HG03432 (cell line): ENCODE data around the gene HSPBAP1.
"Not testable (repeated sequence)": the region's sequence is repeated elsewhere in the genome, so short reads cannot be mapped to it uniquely, and the experiment has no call there.

ENCODE experiments used
- ATAC-seq: cut with Tn5 transposase; IDR thresholded peaks from one replicate; pipeline ENCODE4 v1.9.1; 2021; ENCODE audit warnings: mild to moderate bottlenecking, moderate library complexity; ENCODE audit not compliant: unreplicated experiment

HSPBAP1 gene

GRCh38 chr3:122743581-122744120 is 50.0 kb downstream of the HSPBAP1 start:
- no peak for ATAC-seq

DNA sequence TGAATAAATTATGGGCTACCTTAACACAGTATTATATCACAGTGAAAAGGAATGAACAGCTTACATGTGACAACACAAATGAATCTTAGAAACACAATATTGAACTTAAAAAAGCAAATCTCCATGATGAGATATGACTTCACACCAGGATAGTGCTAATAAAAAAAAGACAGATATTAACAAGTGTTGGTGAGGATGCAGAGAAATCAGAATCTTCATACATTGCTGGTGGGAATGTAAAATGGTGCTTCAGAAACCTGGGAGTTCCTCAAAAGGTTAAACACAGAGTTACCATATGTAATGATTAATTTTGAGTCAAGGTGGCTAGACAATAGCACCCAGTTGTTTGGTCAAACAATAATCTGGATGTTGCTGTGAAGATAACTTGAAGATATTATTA is 51.4 kb downstream of the HSPBAP1 start:
- ATAC-seq = no peak

DNA sequence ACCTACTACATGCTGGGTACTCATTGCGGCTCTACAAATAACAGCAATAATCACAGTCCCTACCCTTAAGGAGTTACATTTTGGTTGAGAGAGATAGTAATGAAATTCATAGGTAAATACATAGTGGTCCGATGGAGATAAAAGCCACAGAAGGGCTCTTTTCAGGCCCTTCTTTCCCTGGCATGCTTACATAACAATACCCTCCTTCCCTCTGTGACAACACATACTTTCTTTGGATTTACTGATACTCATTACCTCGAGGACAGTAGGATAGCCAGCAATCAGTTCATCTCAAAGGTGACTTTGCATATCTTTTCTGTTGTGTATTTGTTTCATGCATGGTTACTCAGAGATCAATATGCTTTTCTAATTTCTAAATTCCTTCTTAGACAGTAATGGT is 54.5 kb downstream of the HSPBAP1 start:
- ATAC-seq = no peak

DNA sequence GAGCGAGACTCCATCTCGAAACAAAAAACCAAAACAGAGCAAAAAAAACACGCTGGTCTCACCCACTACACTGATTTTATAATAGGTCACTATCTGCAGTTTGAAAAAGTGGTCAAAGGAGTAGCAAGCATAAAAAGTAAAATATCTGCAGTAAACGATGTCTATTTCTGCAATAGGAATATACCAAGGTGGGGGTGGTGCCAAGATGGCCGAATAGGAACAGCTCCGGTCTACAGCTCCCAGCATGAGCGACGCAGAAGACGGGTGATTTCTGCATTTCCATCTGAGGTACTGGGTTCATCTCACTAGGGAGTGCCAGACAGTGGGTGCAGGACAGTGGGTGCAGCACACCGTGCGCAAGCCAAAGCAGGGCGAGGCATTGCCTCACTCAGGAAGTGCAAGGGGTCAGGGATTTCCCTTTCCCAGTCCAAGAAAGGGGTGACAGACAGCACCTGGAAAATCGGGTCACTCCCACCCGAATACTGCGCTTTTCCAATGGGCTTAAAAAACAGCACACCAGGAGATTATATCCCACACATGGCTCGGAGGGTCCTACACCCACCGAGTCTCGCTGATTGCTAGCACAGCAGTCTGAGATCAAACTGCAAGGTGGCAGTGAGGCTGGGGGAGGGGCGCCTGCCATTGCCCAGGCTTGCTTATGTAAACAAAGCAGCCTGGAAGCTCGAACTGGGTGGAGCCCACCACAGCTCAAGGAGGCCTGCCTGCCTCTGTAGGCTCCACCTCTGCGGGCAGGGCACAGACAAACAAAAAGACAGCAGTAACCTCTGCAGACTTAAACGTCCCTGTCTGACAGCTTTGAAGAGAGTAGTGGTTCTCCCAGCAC is 60.7 kb downstream of the HSPBAP1 start:
- not testable (repeated sequence) for ATAC-seq

DNA sequence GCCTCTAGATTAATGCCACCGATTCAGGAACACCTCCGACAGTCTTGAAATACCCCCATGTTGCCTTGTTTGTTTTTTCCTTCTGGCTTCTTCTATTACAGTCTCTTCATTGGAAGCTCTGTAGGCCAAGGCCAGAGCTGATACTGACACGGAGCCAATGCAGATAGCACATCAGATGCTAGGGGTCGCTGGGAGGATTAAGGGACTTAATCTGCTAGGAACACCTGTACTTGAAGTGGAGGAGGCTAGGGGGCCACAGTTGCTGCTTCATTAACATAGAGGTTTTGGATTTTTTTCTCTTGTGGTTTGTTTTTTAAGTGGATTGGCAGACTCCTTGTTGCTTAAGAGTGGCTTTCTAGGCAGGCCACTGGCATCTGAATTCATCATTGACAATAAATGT is 63.4 kb downstream of the HSPBAP1 start:
- ATAC-seq = no peak

GRCh38 chr3:122728756-122729514 is 64.7 kb downstream of the HSPBAP1 start:
- no peak for ATAC-seq

DNA sequence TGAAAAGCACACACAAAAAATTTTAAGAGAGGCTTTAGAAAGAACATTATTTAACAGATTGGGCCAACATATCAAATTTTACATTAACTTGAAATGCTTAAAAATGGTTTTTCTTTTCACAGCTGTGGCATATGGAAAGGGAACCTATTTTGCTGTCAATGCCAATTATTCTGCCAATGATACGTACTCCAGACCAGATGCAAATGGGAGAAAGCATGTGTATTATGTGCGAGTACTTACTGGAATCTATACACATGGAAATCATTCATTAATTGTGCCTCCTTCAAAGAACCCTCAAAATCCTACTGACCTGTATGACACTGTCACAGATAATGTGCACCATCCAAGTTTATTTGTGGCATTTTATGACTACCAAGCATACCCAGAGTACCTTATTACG is 65.4 kb downstream of the HSPBAP1 start:
- no peak for ATAC-seq

DNA sequence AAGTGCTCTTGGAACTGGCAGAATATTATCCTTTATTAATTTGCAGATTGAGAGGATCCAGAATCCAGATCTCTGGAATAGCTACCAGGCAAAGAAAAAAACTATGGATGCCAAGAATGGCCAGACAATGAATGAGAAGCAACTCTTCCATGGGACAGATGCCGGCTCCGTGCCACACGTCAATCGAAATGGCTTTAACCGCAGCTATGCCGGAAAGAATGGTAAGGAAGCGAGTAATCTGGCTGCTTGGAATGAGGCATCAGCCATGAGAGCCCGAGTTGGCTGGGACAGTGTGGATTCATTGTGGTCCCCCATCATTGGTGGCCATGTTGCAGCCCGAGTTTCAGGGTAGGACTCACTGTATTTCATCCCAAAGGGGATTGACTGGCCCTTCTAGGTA is 65.9 kb downstream of the HSPBAP1 start:
- no peak for ATAC-seq

DNA sequence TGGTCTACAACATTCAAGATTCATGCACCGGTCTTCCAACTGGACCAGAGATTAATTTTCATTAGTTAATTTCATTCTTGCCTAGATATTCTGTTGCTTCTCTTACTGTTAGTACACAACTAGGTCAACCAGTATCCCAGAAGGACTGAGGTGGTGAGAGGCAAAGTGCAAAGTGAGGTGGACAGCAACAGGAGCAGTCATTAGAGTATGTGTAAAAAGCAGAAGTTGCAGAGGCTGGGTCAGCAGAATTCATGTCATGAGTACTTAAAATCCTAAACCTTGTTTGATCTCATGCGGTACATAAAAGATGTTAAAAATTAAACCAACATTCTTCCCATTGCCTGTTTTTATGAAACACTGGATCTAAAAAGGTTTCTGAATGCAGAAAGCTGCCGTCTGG is 66.3 kb downstream of the HSPBAP1 start:
- no peak for ATAC-seq

GRCh38 chr3:122725106-122725505 is 68.5 kb downstream of the HSPBAP1 start:
- no peak for ATAC-seq

- no peak for ATAC-seq
These were observed 74.2 kb downstream of the HSPBAP1 start for GRCh38 chr3:122719273-122719921.

DNA sequence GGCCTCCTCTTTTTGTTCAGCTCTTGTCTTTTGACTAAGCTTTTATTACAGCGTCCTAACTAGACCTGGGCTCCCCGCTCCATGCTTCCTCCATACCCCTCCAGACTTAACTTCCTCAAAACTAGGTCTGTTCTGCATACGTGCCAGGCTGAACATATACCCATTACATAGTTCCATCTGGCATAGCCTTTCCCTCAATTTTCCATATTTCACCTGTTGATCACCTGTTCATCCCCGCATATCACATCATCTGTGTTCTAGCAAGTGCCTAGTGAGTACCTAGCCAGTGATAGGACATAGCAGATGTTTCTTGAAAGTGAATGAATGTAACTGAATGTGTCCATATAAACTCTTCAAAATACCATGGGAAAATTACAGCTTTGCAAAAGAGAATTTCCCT is 77.0 kb downstream of the HSPBAP1 start:
- no peak for ATAC-seq

DNA sequence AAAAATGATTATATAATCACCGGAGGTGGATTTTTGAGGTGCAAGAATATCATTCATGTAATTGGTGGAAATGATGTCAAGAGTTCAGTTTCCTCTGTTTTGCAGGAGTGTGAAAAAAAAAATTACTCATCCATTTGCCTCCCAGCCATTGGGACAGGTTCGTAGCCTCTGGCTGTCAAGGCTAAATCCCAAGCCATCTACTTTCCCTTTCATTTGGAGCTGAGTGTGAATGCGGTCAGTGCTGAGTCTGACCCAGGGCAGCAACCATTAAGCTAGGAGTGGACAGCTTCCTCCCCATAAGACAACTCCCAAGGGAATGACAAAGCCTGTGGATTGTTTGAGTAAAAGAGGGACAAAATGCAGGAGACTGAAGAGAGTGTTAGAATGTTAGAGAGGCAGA is 79.4 kb downstream of the HSPBAP1 start:
- no peak for ATAC-seq

DNA sequence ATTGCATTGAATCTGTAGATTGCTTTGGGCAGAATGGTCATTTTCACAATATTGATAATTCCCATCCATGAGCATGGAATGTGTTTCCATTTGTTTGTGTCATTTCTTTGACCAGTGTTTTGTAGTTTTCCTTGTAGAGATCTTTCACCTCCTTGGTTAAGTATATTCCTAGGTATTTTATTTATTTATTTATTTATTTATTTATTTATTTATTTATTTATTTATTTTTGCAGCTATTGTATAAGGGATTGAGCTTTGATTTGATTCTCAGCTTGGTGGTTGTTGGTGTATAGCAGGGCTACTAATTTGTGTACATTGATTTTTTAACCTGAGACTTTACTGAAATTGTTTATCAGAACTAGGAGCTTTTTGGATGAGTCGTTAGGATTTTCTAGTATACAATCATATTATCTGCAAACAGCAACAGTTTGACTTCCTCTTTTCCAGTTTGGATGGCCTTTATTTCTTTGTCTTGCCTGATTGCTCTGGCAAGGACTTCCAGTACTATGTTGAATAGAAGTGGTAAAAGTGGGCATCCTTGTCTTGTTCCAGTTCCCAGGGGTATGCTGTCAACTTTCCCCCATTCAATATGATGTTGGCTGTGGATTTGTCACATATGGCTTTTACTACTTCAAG is 82.9 kb downstream of the HSPBAP1 start:
- ATAC-seq = not testable (repeated sequence)

- no peak for ATAC-seq
These were observed 88.3 kb downstream of the HSPBAP1 start for GRCh38 chr3:122705379-122705778.

GRCh38 chr3:122700193-122700592 is 93.4 kb downstream of the HSPBAP1 start:
- no peak for ATAC-seq

DNA sequence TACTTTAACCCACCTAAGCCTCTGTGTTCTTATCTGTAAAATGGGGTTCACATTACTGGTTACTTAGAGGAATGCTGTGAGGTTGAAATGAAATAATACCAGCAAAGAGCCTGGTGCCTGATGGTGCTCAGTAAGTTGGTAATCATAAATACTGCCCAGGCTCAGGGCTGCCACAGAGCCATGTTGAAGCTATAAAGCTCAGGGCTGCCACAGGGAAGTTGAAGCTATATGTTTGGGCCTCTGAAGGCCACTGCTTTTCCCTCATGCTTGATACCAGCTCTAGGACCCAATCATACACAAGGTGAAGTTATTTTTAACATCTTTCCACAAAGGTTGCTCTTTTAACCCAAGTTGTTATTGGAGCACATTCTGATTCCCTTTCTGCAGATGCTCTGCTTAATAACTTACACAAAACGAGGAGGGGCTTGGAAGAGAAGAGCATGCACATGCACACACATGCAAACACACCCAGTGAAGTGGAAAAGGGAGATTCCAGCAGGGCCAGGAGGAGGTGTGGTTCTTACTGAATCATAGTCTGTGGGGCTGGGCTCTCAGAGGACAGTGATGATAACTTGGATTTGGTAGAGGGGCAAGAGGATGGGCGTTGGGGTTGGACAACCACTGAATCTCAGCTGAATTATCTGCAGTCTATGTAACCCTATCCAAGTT is 95.5 kb downstream of the HSPBAP1 start:
- peak; percentile 86 for ATAC-seq

DNA sequence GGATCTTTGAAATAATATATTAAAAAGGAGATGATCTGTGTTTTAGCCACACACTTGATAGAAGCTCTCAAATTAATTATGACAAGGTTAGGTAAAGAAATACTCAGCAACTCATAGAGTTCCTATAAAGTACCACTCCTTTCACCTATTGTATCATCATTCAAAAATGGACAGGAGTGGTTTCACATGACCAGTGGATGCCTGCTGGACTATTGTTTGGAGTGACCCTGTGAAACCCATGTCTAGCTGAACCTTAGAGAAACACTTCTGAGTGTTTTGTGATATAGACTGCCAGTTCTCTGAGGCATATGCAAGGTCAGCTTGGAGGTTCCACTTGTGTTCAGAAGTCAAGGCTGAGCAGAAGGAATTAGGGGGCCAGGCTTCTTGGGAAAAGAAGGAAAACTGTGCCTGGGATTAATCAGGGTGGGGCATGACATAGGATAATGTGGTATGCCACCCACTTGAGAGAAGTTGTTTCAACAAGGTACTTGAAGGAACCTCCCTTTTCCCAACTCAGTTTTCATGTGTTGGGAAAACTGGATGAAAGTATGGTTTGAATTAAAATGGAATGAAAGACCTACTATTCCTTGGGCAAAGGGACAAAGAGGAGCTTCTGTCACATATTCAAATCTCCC is 97.6 kb downstream of the HSPBAP1 start:
- no peak for ATAC-seq

DNA sequence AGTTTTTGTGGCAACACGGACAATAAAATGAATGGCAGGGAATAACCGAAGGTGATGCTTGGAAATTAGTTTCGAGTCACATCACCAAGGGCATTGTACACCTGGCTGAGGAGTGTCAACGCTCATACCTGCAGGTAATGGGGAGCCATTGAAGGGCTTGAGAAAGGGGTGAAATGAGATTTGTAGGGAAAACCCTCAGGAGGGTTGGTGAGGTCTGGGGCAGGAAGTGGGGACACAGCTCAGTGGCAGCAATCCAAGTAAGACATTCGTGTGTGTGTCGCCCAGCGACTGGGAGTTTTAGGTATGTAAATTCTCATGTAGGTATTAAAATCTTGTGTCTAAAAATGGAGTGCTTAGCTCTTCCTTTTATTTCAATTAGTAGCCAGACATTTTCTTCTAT is 98.7 kb downstream of the HSPBAP1 start:
- ATAC-seq = peak; percentile 58

GRCh38 chr3:122692674-122693073 is 101.0 kb downstream of the HSPBAP1 start:
- no peak for ATAC-seq
